HCT116 (cell line): ENCODE results near the gene ARHGAP45. TPM values are rescaled to one million over a fixed set of nuclear protein-coding genes. Genes with fewer than 3 reads are reported as not detected.

Experiments
- ATAC-seq: fragments of 200-7000 bp; cut with Tn5 transposase; 2 replicates; pipeline ENCODE4 v1.9.1; 2020; ENCODE audit warnings: mild to moderate bottlenecking, moderate library complexity
- BruUV-seq: library from RNA; stranded (reverse); fragments of 400-500 nt; replicated peaks from 2 replicates; lab custom pipeline; 2021; lab: Mats Ljungman, UMichigan
- CTCF ChIA-PET: fragments of 300-600 bp; sonication (Branson Sonifier 250); formaldehyde crosslinking; loops from one replicate; lab custom pipeline; 2021; ENCODE audit warnings: antibody characterized with exemption; lab: Charles Lee
- POLR2A ChIA-PET: fragments of 300-600, 350-600 bp; sonication (Branson Sonifier 250); formaldehyde crosslinking; loops from one replicate; lab custom pipeline; 2021; ENCODE audit warnings: antibody characterized with exemption; lab: Charles Lee
- RAD21 ChIA-PET, 2 experiments: fragments of 300-600 bp; sonication (Branson Sonifier 250); formaldehyde crosslinking; loops; one replicate each; lab custom pipeline; 2023; ENCODE audit warnings: low total read pairs in 2 of 2; ENCODE audit not compliant: uncharacterized antibody in 2 of 2, unreplicated experiment in 2 of 2, low non-redundant PET in 1 of 2; lab: Charles Lee
- DNase-seq: peaks from one replicate; pipeline ENCODE4 v3.0.0-alpha.2; 2010; ENCODE audit warnings: low read depth, low spot score
- H2AFZ ChIP-seq: fragments of 200-600 bp; shearing (Covaris generic), sonication (generic); 2 replicates; pipeline ENCODE4 v1.6.1; 2017; ENCODE audit warnings: low read depth, mixed run types, mixed read lengths, antibody characterized with exemption, low read length; ENCODE audit not compliant: poor library complexity, severe bottlenecking
- H3K27ac ChIP-seq: 2 replicates; pipeline ENCODE4 v1.5.1; 2012; ENCODE audit warnings: low read depth, low read length
- H3K27me3 ChIP-seq: fragments of 200-600 bp; sonication (generic); 2 replicates; pipeline ENCODE4 v1.6.1; 2016; ENCODE audit warnings: mixed run types, low read length, mixed read lengths; ENCODE audit not compliant: insufficient read depth
- H3K36me3 ChIP-seq, 2 experiments: fragments of 200-500 bp in 1 of 2; fragments of 200-600 bp in 1 of 2; sonication (Bioruptor generic) in 1 of 2; sonication (generic) in 1 of 2; 2 replicates each; pipeline versions ENCODE4 v1.5.1 to v1.6.1; 2014 to 2016; ENCODE audit warnings: low read length in 2 of 2, inconsistent platforms in 1 of 2, mixed read lengths in 1 of 2, mixed run types in 1 of 2; ENCODE audit not compliant: insufficient read depth in 2 of 2, control insufficient read depth in 1 of 2
- H3K4me1 ChIP-seq, 2 experiments: fragments of 200-600 bp in 1 of 2; sonication (generic) in 1 of 2; 2 replicates each; pipeline versions ENCODE4 v1.5.1 to v1.6.1; 2012 to 2017; ENCODE audit warnings: low read length in 2 of 2, inconsistent platforms in 1 of 2, mild to moderate bottlenecking in 1 of 2, mixed read lengths in 1 of 2, mixed run types in 1 of 2, moderate library complexity in 1 of 2; ENCODE audit not compliant: insufficient read depth in 2 of 2, control insufficient read depth in 1 of 2
- H3K4me2 ChIP-seq: fragments of 200-600 bp; sonication (generic); 2 replicates; pipeline ENCODE4 v1.6.1; 2017; ENCODE audit warnings: mixed run types, low read length, mixed read lengths
- H3K4me3 ChIP-seq, 2 experiments: fragments of 200-600 bp in 1 of 2; sonication (generic) in 1 of 2; replicated peaks in 1 of 2; 2 replicates each; pipeline ENCODE4 v1.5.1; 2011 to 2016; ENCODE audit warnings: low read length in 2 of 2, control low read depth in 1 of 2, low read depth in 1 of 2, mild to moderate bottlenecking in 1 of 2, mixed read lengths in 1 of 2, mixed run types in 1 of 2
- H3K79me2 ChIP-seq: fragments of 200-600 bp; sonication (generic); 2 replicates; pipeline ENCODE4 v1.6.1; 2017; ENCODE audit warnings: mild to moderate bottlenecking, mixed run types, low read length, moderate library complexity, mixed read lengths; ENCODE audit not compliant: insufficient read depth
- H3K9ac ChIP-seq: fragments of 200-600 bp; sonication (generic); 2 replicates; pipeline ENCODE4 v1.6.1; 2016; ENCODE audit warnings: low read length, mixed read lengths
- H3K9me2 ChIP-seq: fragments of 200-600 bp; sonication (generic), shearing (Covaris generic); 2 replicates; pipeline ENCODE4 v1.6.1; 2017; ENCODE audit warnings: mixed run types, mild to moderate bottlenecking, moderate library complexity; ENCODE audit not compliant: insufficient read depth
- H3K9me3 ChIP-seq, 2 experiments: fragments of 200-500 bp in 1 of 2; fragments of 200-600 bp in 1 of 2; sonication (Bioruptor generic) in 1 of 2; sonication (generic) in 1 of 2; 2 replicates each; pipeline ENCODE4 v1.6.1; 2014 to 2017; ENCODE audit warnings: low read length in 2 of 2, mixed read lengths in 2 of 2, inconsistent platforms in 1 of 2, low read depth in 1 of 2, mild to moderate bottlenecking in 1 of 2, mixed run types in 1 of 2, moderate library complexity in 1 of 2; ENCODE audit not compliant: control insufficient read depth in 1 of 2, insufficient read depth in 1 of 2
- H4K20me1 ChIP-seq: fragments of 200-600 bp; sonication (generic), shearing (Covaris generic); 2 replicates; pipeline ENCODE4 v1.6.1; 2017; ENCODE audit warnings: mixed run types, mild to moderate bottlenecking, moderate library complexity; ENCODE audit not compliant: insufficient read depth
- CBX3 ChIP-seq: IDR thresholded peaks from 2 replicates; pipeline ENCODE4 v1.6.1; 2012; ENCODE audit warnings: low read depth
- POLR2A ChIP-seq: IDR thresholded peaks from 2 replicates; pipeline ENCODE4 v1.7.0; 2011; ENCODE audit warnings: borderline replicate concordance; ENCODE audit not compliant: insufficient read depth, insufficient read length; ENCODE audit errors: extremely low read depth
- TCF7L2 ChIP-seq: IDR thresholded peaks from 2 replicates; pipeline ENCODE4 v1.7.0; 2011; ENCODE audit warnings: borderline replicate concordance, inconsistent platforms; ENCODE audit not compliant: insufficient read depth, insufficient read length; ENCODE audit errors: extremely low read depth
- intact Hi-C: fragments of 100-400 bp; cut with micrococcal nuclease; formaldehyde crosslinking; loops from 2 replicates; pipeline ENCODE4 v1.10.0; 2022
- total RNA-seq: library from RNA; stranded (reverse); gene quantifications from one replicate; pipeline ENCODE4 v1.2.1, GENCODE V29; 2021; ENCODE audit not compliant: unreplicated experiment
- TF ChIP-seq, protein P1 (sequence below): IDR thresholded peaks from 2 replicates; pipeline ENCODE4 v1.6.1; 2012
- TF ChIP-seq, protein P2 (sequence below): IDR thresholded peaks from 2 replicates; pipeline ENCODE4 v1.6.1; 2011; ENCODE audit warnings: mild to moderate bottlenecking, low read length, moderate library complexity; ENCODE audit not compliant: insufficient replicate concordance; ENCODE audit errors: extremely low read depth

The ARHGAP45 gene
- total RNA-seq, 1 experiment from 2014 or later = 30.4 TPM

DNA sequence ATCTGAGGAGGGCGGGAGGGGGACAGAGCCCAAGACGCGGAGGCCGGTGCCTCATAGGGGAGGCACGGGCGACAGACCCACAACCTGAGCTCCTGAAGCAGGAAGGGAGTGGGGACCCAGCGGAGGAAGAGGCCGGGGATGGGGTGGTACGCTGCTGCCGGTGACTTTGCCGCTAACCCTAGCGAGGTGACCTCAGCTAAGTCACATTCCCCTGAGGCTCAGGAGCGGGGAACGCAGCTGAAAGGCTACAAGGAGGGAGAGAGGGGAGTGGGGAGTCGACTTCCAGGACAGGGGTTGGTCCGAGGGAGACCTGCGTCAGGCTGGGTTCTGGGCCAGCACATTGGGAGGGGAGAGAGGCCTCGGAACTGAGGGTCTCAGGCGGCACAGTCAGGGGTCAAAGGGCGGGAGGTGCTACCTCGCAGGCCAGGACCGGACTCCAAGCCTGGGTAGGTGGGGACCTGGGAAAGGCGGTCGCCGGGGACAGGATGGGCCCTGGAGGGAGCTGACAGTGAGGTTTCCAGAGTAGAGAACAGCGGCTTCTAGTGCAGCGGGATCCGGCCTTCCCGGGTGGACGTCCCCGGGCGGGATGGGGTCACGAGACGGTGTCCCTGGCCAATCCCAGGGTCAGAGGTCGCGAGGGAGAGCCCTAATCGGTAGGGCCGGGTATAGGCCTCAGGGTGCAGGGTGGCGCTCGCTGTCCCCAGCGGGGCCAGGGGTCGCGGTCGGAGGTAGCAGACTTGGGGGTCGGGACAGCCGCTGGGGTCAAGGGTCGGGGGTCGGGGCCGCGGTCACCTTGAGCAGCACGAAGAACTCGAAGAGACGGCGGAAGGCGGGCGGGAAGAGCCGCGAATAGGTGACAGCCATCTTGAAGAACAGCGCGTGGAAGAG is 46.7 kb upstream of the ARHGAP45 start:
- Histone ChIP-seq H3K79me2 (peaks cover 57% of the 10 kb centered on the region), H3K27ac (peak overlapping the region; percentile 86), H3K4me1 (peaks cover 42 to 55% of the 10 kb centered on the region in 2 experiments), H3K27me3 (no peaks in the 10 kb centered on the region), H2AFZ (no peak overlapping the region), H3K36me3 (peaks cover 0 to 16% of the 10 kb centered on the region in 2 experiments; a peak in 2 of 4 replicates), H3K4me2 (peak overlapping the region; percentile 99), H3K9me2 (no peaks in the 10 kb centered on the region), H4K20me1 (no peaks in the 10 kb centered on the region; the same call in 1 of the 2 replicates), H3K9ac (peak overlapping the region; percentile 99), H3K9me3 (no peaks in the 10 kb centered on the region), H3K4me3 (peak overlapping the region; percentile 94 to 97)
- intact Hi-C loops = loop anchor here (10.0 kb wide), 1 partner anchor 225 kb away; the partner anchor contains the start of genes ATP5F1D and MIDN
- RAD21 ChIA-PET = no interaction called here
- TF ChIP-seq TCF7L2 (no peak), POLR2A (no peak), CBX3 (no peak)
- TF ChIP-seq, protein P1, sequence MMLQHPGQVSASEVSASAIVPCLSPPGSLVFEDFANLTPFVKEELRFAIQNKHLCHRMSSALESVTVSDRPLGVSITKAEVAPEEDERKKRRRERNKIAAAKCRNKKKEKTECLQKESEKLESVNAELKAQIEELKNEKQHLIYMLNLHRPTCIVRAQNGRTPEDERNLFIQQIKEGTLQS = no peak
- TF ChIP-seq, protein P2, sequence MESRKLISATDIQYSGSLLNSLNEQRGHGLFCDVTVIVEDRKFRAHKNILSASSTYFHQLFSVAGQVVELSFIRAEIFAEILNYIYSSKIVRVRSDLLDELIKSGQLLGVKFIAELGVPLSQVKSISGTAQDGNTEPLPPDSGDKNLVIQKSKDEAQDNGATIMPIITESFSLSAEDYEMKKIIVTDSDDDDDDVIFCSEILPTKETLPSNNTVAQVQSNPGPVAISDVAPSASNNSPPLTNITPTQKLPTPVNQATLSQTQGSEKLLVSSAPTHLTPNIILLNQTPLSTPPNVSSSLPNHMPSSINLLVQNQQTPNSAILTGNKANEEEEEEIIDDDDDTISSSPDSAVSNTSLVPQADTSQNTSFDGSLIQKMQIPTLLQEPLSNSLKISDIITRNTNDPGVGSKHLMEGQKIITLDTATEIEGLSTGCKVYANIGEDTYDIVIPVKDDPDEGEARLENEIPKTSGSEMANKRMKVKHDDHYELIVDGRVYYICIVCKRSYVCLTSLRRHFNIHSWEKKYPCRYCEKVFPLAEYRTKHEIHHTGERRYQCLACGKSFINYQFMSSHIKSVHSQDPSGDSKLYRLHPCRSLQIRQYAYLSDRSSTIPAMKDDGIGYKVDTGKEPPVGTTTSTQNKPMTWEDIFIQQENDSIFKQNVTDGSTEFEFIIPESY = no peak
- ATAC-seq = no peak
- DNase-seq = no peak
- CTCF ChIA-PET = interaction anchor here (1.0 kb wide), 1 partner anchor 36 kb away, joined by 3 read pairs; the partner anchor contains the start of gene WDR18
- POLR2A ChIA-PET = no interaction called here
- BruUV-seq = no TSS peak
